ENCODE data around the gene PIM3. TPM values are rescaled to one million over a fixed set of nuclear protein-coding genes. Genes with fewer than 3 reads are reported as not detected.

PIM3 gene
- total RNA-seq, 5 donors from 2014 or later (not counting 1 experiment from before 2014, with no cell fraction given), result 61.5 to 167 (median 65.0) TPM

DNA sequence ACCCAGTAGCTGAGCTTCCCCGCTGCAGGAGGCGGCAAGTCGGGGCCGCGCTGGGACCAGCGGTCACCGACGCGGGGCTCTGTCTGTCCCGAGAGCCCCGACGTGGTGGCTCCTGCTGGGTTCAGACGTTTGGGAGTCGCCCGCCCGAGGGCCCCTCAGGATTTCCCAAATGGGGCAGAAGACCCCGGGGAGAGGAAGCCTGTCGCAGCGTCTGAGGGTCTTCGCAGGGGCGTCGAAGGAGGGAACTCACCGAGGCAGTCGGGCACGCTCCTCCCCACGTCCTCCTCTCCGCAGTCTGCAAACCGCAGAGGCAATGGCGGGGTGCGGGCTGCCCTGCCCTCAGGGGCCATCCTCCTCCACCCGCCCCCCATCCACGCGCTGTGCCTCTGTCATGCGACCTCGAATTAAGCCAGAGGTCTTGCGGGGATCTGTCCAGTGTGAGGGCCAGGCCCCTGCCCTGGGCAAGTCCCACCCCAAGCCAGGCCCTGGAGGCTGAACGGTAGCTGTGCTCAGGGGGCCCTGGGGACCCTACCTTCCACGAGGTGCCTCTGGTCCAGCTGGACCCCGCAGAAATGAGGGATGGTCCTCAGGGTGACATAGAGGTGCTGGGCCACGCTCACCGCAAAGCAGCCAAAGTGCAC lies 39.5 kb downstream of the PIM3 start:
- WGBS (ENCODE audit: insufficient coverage), result 47% methylated on average over 36 of the region's 41 CpGs
- DNase-seq, result no peak

DNA sequence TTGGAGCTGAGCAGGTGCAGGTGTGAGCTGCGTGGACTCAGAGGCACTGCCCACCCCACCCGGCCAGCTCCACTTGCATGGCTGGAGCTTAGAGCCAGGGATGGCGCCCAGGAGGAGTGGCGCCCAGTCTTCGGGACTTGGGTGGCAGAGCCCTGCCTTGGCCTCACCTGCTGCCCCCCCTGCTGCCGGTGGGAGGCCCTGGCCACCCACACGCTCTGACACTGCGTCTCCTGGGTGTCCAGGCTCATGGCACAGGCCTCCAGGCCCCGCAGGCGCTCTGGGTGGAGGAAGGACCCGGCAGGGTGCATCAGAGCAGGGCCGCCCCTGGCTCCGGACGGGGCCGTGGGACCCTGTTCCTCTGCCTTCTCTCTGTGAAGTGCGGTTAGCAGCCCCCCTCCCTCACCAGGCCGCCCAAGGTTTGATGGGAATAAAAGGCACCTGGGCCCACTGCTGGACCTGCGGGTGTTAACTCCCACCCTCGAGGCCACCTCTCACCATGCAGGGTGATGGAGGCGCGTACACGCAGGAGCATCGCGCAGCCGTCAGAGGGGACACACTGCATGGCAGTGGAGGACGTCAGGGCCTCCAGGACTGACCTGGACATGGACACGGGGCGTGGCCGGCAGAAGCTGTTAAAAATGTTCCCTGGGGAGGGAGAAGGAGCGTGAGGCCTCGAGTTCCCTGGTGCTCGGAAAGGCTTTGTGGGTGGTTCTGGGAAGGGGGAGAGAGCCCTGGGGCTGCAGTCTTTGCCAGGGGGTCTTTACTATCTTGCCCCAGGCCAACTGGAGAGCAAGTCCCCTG lies 40.2 kb downstream of the PIM3 start:
- ATAC-seq (replicated peaks in 1 of 4) (no peak), DNase-seq (no peak)
- WGBS (ENCODE audit: insufficient coverage), result 93% methylated on average over 27 of the region's 32 CpGs
- ChIA-PET CTCF (no interaction called here), POLR2A (no interaction called here)
- Mint-ChIP-seq H3K27me3 (peaks cover 0 to 14% of the 10 kb centered on the region in 2 donors), H3K4me1 (peaks cover 0 to 10% (median 6%) of the 10 kb centered on the region in 3 donors), H3K4me3 (no peak overlapping the region), H3K36me3 (no peaks in the 10 kb centered on the region), H3K27ac (no peak overlapping the region), H3K9me3 (no peaks in the 10 kb centered on the region)
- Histone ChIP-seq H3K9me3 (no peaks in the 10 kb centered on the region), H3K27ac (ENCODE audit: low read length) (no peak overlapping the region), H3K4me1 (ENCODE audit: control insufficient read depth in 1 of 2, extremely low read depth in 1 of 2, insufficient read depth in 2 of 2, low read length in 2 of 2) (peaks cover 0 to 11% of the 10 kb centered on the region in 2 experiments), H3K36me3 (ENCODE audit: control insufficient read depth in 2 of 2, extremely low read depth in 1 of 2, insufficient read depth in 1 of 2, low read length in 1 of 2) (no peaks in the 10 kb centered on the region), H3K27me3 (replicated peaks in 1 of 2; ENCODE audit: control insufficient read depth in 2 of 2, extremely low read depth in 1 of 2, insufficient read depth in 2 of 2, low read length in 1 of 2) (peaks cover 0 to 42% of the 10 kb centered on the region in 2 experiments), H3K4me3 (ENCODE audit: control insufficient read depth in 1 of 2, extremely low read depth in 1 of 2, low read length in 1 of 2) (no peak overlapping the region)

More for the DNA sequence above, 39.5 kb downstream of the PIM3 start:
- ChIA-PET CTCF (no interaction called here), POLR2A (no interaction called here)
- Histone ChIP-seq H3K36me3 (ENCODE audit: control insufficient read depth in 2 of 2, extremely low read depth in 1 of 2, insufficient read depth in 1 of 2, low read length in 1 of 2) (no peaks in the 10 kb centered on the region), H3K9me3 (no peaks in the 10 kb centered on the region), H3K27me3 (replicated peaks in 1 of 2; ENCODE audit: control insufficient read depth in 2 of 2, extremely low read depth in 1 of 2, insufficient read depth in 2 of 2, low read length in 1 of 2) (peaks cover 0 to 45% of the 10 kb centered on the region in 2 experiments), H3K4me1 (ENCODE audit: control insufficient read depth in 1 of 2, extremely low read depth in 1 of 2, insufficient read depth in 2 of 2, low read length in 2 of 2) (peaks cover 0 to 12% of the 10 kb centered on the region in 2 experiments), H3K27ac (ENCODE audit: low read length) (no peak overlapping the region), H3K4me3 (ENCODE audit: control insufficient read depth in 1 of 2, extremely low read depth in 1 of 2, low read length in 1 of 2) (peak overlapping the region in 1 of 2 donors; percentile 3)
- Mint-ChIP-seq H3K4me3 (no peak overlapping the region), H3K36me3 (no peaks in the 10 kb centered on the region), H3K4me1 (peaks cover 0 to 10% (median 6%) of the 10 kb centered on the region in 3 donors), H3K9me3 (no peaks in the 10 kb centered on the region), H3K27ac (no peak overlapping the region), H3K27me3 (peaks cover 0 to 14% of the 10 kb centered on the region in 2 donors)
- ATAC-seq (replicated peaks in 1 of 4), result no peak

- Mint-ChIP-seq H3K36me3 (no peaks in the 10 kb centered on the region), H3K4me1 (peaks cover 0 to 10% (median 6%) of the 10 kb centered on the region in 3 donors), H3K9me3 (no peaks in the 10 kb centered on the region), H3K4me3 (no peak overlapping the region), H3K27me3 (peaks cover 0 to 14% of the 10 kb centered on the region in 2 donors), H3K27ac (no peak overlapping the region)
- H3K27ac ChIP-seq (ENCODE audit: low read length), result no peak overlapping the region
- H3K4me1 ChIP-seq (ENCODE audit: control insufficient read depth in 1 of 2, extremely low read depth in 1 of 2, insufficient read depth in 2 of 2, low read length in 2 of 2), result peaks cover 0 to 11% of the 10 kb centered on the region in 2 experiments
- peaks cover 0 to 42% of the 10 kb centered on the region in 2 experiments for H3K27me3 ChIP-seq (replicated peaks in 1 of 2; ENCODE audit: control insufficient read depth in 2 of 2, extremely low read depth in 1 of 2, insufficient read depth in 2 of 2, low read length in 1 of 2)
- ATAC-seq (replicated peaks in 1 of 4), result no peak
- no peak overlapping the region for H3K4me3 ChIP-seq (ENCODE audit: control insufficient read depth in 1 of 2, extremely low read depth in 1 of 2, low read length in 1 of 2)
- CTCF ChIA-PET, result interaction anchor here in 1 of 2 donors (0.6 kb wide), 1 partner anchor 17 kb away, joined by 3 read pairs; no protein-coding TSS in a partner anchor
- H3K9me3 ChIP-seq, result no peaks in the 10 kb centered on the region
- POLR2A ChIA-PET, result no interaction called here
- DNase-seq, result no peak
- WGBS (ENCODE audit: insufficient coverage), result 85% methylated on average over 12 of the region's 16 CpGs
- no peaks in the 10 kb centered on the region for H3K36me3 ChIP-seq (ENCODE audit: control insufficient read depth in 2 of 2, extremely low read depth in 1 of 2, insufficient read depth in 1 of 2, low read length in 1 of 2)
Measured at GRCh38 chr22:50001388-50002231, 41.0 kb downstream of the PIM3 start.

GRCh38 chr22:50002791-50003190 lies 42.2 kb downstream of the PIM3 start:
- WGBS (ENCODE audit: insufficient coverage), result 81% methylated on average over 6 of the region's 7 CpGs
- ATAC-seq (replicated peaks in 1 of 4) (no peak), DNase-seq (no peak)
- H3K4me1 Mint-ChIP-seq, result peaks cover 0 to 9% (median 6%) of the 10 kb centered on the region in 3 donors
- no peak overlapping the region for H3K4me3 ChIP-seq (ENCODE audit: control insufficient read depth in 1 of 2, extremely low read depth in 1 of 2, low read length in 1 of 2)
- no peak overlapping the region for H3K27ac ChIP-seq (ENCODE audit: low read length)
- peaks cover 0 to 39% of the 10 kb centered on the region in 2 experiments for H3K27me3 ChIP-seq (replicated peaks in 1 of 2; ENCODE audit: control insufficient read depth in 2 of 2, extremely low read depth in 1 of 2, insufficient read depth in 2 of 2, low read length in 1 of 2)
- H3K4me3 Mint-ChIP-seq, result no peak overlapping the region
- no peaks in the 10 kb centered on the region for H3K9me3 Mint-ChIP-seq
- peaks cover 0 to 14% of the 10 kb centered on the region in 2 donors for H3K27me3 Mint-ChIP-seq
- peaks cover 0 to 11% of the 10 kb centered on the region in 2 experiments for H3K4me1 ChIP-seq (ENCODE audit: control insufficient read depth in 1 of 2, extremely low read depth in 1 of 2, insufficient read depth in 2 of 2, low read length in 2 of 2)
- no peaks in the 10 kb centered on the region for H3K9me3 ChIP-seq
- CTCF ChIA-PET, result no interaction called here
- H3K27ac Mint-ChIP-seq, result no peak overlapping the region
- POLR2A ChIA-PET, result no interaction called here
- no peaks in the 10 kb centered on the region for H3K36me3 Mint-ChIP-seq
- H3K36me3 ChIP-seq (ENCODE audit: control insufficient read depth in 2 of 2, extremely low read depth in 1 of 2, insufficient read depth in 1 of 2, low read length in 1 of 2), result no peaks in the 10 kb centered on the region

- no peak for ATAC-seq (replicated peaks in 1 of 4)
Measured at GRCh38 chr22:50004918-50005317, 44.3 kb downstream of the PIM3 start.

GRCh38 chr22:50007057-50007511 lies 46.5 kb downstream of the PIM3 start:
- no peak for DNase-seq
- no peak for ATAC-seq (replicated peaks in 1 of 4)
- no peaks in the 10 kb centered on the region for H3K9me3 Mint-ChIP-seq
- H3K27ac ChIP-seq (ENCODE audit: low read length), result no peak overlapping the region
- peaks cover 10 to 23% of the 10 kb centered on the region in 2 donors for H3K27me3 Mint-ChIP-seq
- peaks cover 0 to 44% of the 10 kb centered on the region in 2 experiments for H3K27me3 ChIP-seq (replicated peaks in 1 of 2; ENCODE audit: control insufficient read depth in 2 of 2, extremely low read depth in 1 of 2, insufficient read depth in 2 of 2, low read length in 1 of 2)
- ChIA-PET CTCF (no interaction called here), POLR2A (no interaction called here)
- H3K36me3 ChIP-seq (ENCODE audit: control insufficient read depth in 2 of 2, extremely low read depth in 1 of 2, insufficient read depth in 1 of 2, low read length in 1 of 2), result no peaks in the 10 kb centered on the region
- no peaks in the 10 kb centered on the region for H3K9me3 ChIP-seq
- no peaks in the 10 kb centered on the region for H3K36me3 Mint-ChIP-seq
- peaks cover 8 to 13% (median 10%) of the 10 kb centered on the region in 3 donors for H3K4me1 Mint-ChIP-seq
- no peak overlapping the region for H3K27ac Mint-ChIP-seq
- no peak overlapping the region for H3K4me3 Mint-ChIP-seq
- peaks cover 2 to 23% of the 10 kb centered on the region in 2 experiments for H3K4me1 ChIP-seq (ENCODE audit: control insufficient read depth in 1 of 2, extremely low read depth in 1 of 2, insufficient read depth in 2 of 2, low read length in 2 of 2)
- H3K4me3 ChIP-seq (ENCODE audit: control insufficient read depth in 1 of 2, extremely low read depth in 1 of 2, low read length in 1 of 2), result no peak overlapping the region
- no CpG with 5 or more reads among the region's 3 CpGs for WGBS (ENCODE audit: insufficient coverage)

More at GRCh38 chr22:50004918-50005317, 44.3 kb downstream of the PIM3 start:
- Histone ChIP-seq H3K4me3 (ENCODE audit: control insufficient read depth in 1 of 2, extremely low read depth in 1 of 2, low read length in 1 of 2) (no peak overlapping the region), H3K36me3 (ENCODE audit: control insufficient read depth in 2 of 2, extremely low read depth in 1 of 2, insufficient read depth in 1 of 2, low read length in 1 of 2) (no peaks in the 10 kb centered on the region), H3K27me3 (replicated peaks in 1 of 2; ENCODE audit: control insufficient read depth in 2 of 2, extremely low read depth in 1 of 2, insufficient read depth in 2 of 2, low read length in 1 of 2) (peaks cover 0 to 45% of the 10 kb centered on the region in 2 experiments), H3K27ac (ENCODE audit: low read length) (no peak overlapping the region), H3K9me3 (no peaks in the 10 kb centered on the region), H3K4me1 (ENCODE audit: control insufficient read depth in 1 of 2, extremely low read depth in 1 of 2, insufficient read depth in 2 of 2, low read length in 2 of 2) (peaks cover 0 to 7% of the 10 kb centered on the region in 2 experiments)
- 33% methylated on average over 3 of the region's 4 CpGs for WGBS (ENCODE audit: insufficient coverage)
- no peak overlapping the region for H3K4me3 Mint-ChIP-seq
- CTCF ChIA-PET, result no interaction called here
- POLR2A ChIA-PET, result no interaction called here
- no peak for DNase-seq
- H3K4me1 Mint-ChIP-seq, result peaks cover 0 to 3% (median 0%) of the 10 kb centered on the region in 3 donors
- no peaks in the 10 kb centered on the region for H3K36me3 Mint-ChIP-seq
- H3K27ac Mint-ChIP-seq, result no peak overlapping the region
- no peaks in the 10 kb centered on the region for H3K9me3 Mint-ChIP-seq
- peaks cover 0 to 16% of the 10 kb centered on the region in 2 donors for H3K27me3 Mint-ChIP-seq

Measured in T-cell (primary cell).